BJ (cell line): ENCODE data around the gene ARHGEF4. TPM values are rescaled to one million over a fixed set of nuclear protein-coding genes. Genes with fewer than 3 reads are reported as not detected.

Experiments
- CTCF ChIA-PET: fragments of 350-600 bp; formaldehyde crosslinking; extraction: SDS; loops from one replicate; lab custom pipeline; 2021; ENCODE audit warnings: antibody characterized with exemption, inconsistent platforms; lab: Yijun Ruan, JAX
- POLR2A ChIA-PET: fragments of 300-600 bp; sonication (Branson Sonifier 250); formaldehyde crosslinking; extraction: SDS; loops from one replicate; lab custom pipeline; 2021; ENCODE audit warnings: antibody characterized with exemption; lab: Charles Lee
- DNase-seq: peaks from one replicate; pipeline ENCODE4 v3.0.0-alpha.2; 2011; ENCODE audit warnings: low read depth
- H3K27me3 ChIP-seq: 2 replicates; pipeline ENCODE4 v1.6.0; 2011; ENCODE audit warnings: low read length; ENCODE audit not compliant: control insufficient read depth, insufficient read depth
- H3K36me3 ChIP-seq: 2 replicates; pipeline ENCODE4 v1.5.1; 2011; ENCODE audit warnings: low read length; ENCODE audit not compliant: control insufficient read depth, insufficient read depth
- H3K4me3 ChIP-seq: 2 replicates; pipeline ENCODE4 v1.5.1; 2011; ENCODE audit warnings: low read depth, mild to moderate bottlenecking, control low read depth, low read length
- polyA plus RNA-seq: library from polyadenylated mRNA; depleted of rRNA; stranded (reverse); fragments of >200 nt; gene quantifications from 2 replicates; pipeline ENCODE4 v1.2.3, GENCODE V29; 2011
- TF ChIP-seq, protein P1 (sequence below): IDR thresholded peaks from 2 replicates; pipeline ENCODE4 v1.5.1; 2011; ENCODE audit warnings: low read depth, mild to moderate bottlenecking, control low read depth, inconsistent platforms, low read length, moderate library complexity; ENCODE audit not compliant: insufficient read depth

Gene ARHGEF4
- polyA plus RNA-seq, 1 experiment = 15.1 TPM

DNA sequence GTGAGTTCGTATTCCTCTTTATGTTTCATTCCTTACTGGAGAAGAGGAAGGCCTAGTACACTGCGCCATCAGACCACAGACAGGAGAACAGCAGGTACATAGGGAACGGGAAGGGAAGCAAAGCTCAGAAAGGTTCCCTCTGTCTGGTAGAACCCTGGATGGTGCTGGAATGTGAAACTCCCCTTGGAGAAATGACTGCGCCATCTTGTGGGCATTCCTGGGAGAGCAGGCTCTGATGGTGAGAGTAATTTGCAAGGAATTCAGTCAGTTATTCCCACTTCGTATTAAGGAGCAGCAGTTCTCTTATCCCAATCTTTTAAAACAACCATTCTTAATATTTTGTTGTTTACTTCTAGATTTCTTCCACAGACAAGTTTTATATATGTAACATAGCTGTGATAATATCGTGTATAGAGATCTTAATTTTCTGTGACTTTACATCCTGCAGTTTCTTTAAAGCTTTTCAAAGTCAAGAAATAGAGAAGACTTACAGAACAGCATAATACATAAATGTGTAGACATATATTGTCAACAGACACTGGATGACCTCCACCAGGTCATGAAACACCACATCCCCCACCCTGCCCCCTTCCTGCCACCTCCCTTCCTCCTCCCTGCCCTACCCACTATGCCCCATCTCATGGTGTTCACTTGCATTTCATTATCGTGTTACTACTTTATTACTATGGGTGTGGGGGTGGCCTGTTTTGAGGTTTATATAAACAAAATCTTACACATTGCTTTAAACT is 83.9 kb downstream of the ARHGEF4 start:
- CTCF ChIA-PET = interaction anchor here (0.5 to 5.1 kb wide), 12 partner anchors 9 to 256 kb away, joined by 3 to 41 read pairs (median 3); no protein-coding TSS in a partner anchor
- TF ChIP-seq, protein P1, sequence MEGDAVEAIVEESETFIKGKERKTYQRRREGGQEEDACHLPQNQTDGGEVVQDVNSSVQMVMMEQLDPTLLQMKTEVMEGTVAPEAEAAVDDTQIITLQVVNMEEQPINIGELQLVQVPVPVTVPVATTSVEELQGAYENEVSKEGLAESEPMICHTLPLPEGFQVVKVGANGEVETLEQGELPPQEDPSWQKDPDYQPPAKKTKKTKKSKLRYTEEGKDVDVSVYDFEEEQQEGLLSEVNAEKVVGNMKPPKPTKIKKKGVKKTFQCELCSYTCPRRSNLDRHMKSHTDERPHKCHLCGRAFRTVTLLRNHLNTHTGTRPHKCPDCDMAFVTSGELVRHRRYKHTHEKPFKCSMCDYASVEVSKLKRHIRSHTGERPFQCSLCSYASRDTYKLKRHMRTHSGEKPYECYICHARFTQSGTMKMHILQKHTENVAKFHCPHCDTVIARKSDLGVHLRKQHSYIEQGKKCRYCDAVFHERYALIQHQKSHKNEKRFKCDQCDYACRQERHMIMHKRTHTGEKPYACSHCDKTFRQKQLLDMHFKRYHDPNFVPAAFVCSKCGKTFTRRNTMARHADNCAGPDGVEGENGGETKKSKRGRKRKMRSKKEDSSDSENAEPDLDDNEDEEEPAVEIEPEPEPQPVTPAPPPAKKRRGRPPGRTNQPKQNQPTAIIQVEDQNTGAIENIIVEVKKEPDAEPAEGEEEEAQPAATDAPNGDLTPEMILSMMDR = peak; percentile 91
- no peaks in the 10 kb centered on the region for H3K27me3 ChIP-seq
- POLR2A ChIA-PET = no interaction called here
- peak; percentile 3 for DNase-seq
- H3K36me3 ChIP-seq = no peaks in the 10 kb centered on the region
- H3K4me3 ChIP-seq = no peak overlapping the region

GRCh38 chr2:130921164-130921476 is 84.4 kb downstream of the ARHGEF4 start:
- H3K36me3 ChIP-seq = no peaks in the 10 kb centered on the region
- no peaks in the 10 kb centered on the region for H3K27me3 ChIP-seq
- TF ChIP-seq, protein P1 = no peak
- H3K4me3 ChIP-seq = no peak overlapping the region
- CTCF ChIA-PET = interaction anchor here (1.2 to 5.1 kb wide), 8 partner anchors 8 to 126 kb away, joined by 3 to 41 read pairs (median 4); no protein-coding TSS in a partner anchor
- DNase-seq = no peak
- POLR2A ChIA-PET = no interaction called here

DNA sequence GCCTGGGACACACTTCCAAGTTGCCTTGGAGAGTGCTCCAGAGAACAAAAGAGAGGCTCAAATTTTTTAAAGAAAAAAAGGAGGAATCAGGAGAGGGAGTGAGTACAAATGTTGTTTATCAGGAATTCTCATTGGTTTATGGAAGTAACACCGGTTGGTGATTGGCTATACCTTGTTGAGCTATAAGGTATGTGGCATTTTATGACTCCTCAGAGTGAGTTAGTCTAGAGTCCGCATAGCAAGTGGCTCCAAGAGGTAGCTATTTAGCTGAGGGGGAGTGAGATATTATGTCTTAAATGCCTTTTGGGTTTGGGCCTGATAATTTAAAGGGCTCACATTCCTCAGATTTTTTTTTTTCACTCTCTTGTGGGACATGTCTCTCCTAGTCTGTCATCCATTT is 85.7 kb downstream of the ARHGEF4 start:
- H3K4me3 ChIP-seq = no peak overlapping the region
- no peaks in the 10 kb centered on the region for H3K36me3 ChIP-seq
- DNase-seq = no peak
- CTCF ChIA-PET = interaction anchor here (0.7 to 1.2 kb wide), 2 partner anchors 11 to 125 kb away, joined by 4 to 6 read pairs; no protein-coding TSS in a partner anchor
- TF ChIP-seq, protein P1 = no peak
- H3K27me3 ChIP-seq = no peaks in the 10 kb centered on the region
- POLR2A ChIA-PET = no interaction called here

GRCh38 chr2:130928385-130928784 is 91.7 kb downstream of the ARHGEF4 start:
- H3K4me3 ChIP-seq = no peak overlapping the region
- ChIA-PET POLR2A (no interaction called here), CTCF (interaction anchor here (1.3 to 1.5 kb wide), 2 partner anchors 8 to 131 kb away, joined by 3 to 7 read pairs; no protein-coding TSS in a partner anchor)
- TF ChIP-seq, protein P1 = no peak
- H3K27me3 ChIP-seq = no peaks in the 10 kb centered on the region
- no peak for DNase-seq
- H3K36me3 ChIP-seq = no peaks in the 10 kb centered on the region

GRCh38 chr2:130930740-130931659 is 94.3 kb downstream of the ARHGEF4 start:
- no peaks in the 10 kb centered on the region for H3K36me3 ChIP-seq
- CTCF ChIA-PET = no interaction called here
- DNase-seq = no peak
- no peak overlapping the region for H3K4me3 ChIP-seq
- POLR2A ChIA-PET = no interaction called here
- no peaks in the 10 kb centered on the region for H3K27me3 ChIP-seq
- TF ChIP-seq, protein P1 = no peak
